ENCODE data around the gene CLEC14A.

Gene CLEC14A

DNA sequence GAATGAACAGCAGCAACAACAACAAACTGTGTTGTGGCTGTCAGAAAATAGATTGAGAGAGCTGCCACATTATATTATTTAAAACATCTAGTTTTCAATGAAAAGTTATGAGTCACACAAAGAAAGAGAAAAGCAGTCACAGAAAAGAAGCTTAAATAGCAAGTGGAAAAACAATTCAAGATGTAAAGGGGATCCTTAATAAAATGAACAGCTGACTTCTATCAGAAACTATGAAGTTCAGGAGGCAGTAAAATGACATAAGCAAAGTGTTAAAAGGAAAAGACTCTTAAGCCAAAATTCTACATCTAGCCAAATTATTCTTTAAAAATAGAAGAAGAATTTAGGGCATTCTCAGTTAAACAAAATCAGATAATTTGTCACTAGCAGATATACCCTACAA, 5.6 kb downstream of the CLEC14A start:
- in situ Hi-C loops (cut with MboI; ENCODE audit: low sequenced_read_pairs), result no loop called here

DNA sequence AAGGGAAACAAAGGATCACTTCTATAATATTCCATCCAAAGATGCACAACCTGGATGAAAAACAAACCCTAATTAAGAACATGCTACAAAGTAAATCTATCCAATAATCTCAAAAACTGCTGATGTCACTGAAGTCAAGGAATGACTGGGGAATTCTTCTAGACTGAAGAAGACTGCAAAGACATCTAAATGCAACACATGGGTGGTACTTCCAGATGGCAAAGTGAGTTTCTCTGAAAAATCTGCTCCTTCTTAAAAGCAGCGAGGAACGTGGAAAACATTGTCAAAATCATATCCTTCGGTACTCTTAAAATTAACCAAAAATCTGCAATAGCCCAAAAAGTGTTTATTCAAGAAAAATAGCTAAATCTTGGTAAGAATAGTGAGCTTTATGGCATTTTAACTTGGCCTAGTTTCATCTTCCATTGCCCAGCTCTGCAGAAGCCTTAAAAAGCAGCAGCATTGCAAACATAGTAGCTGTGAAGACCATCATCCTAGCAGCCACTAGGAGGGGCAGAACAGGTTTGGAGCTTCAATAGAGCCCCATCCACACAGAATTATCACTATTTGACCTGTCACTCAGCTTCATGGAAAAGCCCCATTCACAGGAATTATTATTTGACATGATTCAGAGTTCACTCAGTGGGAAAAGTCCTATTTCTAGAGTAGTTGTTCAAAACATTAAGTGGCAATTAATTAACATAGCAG, 7.4 kb downstream of the CLEC14A start:
- in situ Hi-C loops (cut with MboI; ENCODE audit: low sequenced_read_pairs), result no loop called here

DNA sequence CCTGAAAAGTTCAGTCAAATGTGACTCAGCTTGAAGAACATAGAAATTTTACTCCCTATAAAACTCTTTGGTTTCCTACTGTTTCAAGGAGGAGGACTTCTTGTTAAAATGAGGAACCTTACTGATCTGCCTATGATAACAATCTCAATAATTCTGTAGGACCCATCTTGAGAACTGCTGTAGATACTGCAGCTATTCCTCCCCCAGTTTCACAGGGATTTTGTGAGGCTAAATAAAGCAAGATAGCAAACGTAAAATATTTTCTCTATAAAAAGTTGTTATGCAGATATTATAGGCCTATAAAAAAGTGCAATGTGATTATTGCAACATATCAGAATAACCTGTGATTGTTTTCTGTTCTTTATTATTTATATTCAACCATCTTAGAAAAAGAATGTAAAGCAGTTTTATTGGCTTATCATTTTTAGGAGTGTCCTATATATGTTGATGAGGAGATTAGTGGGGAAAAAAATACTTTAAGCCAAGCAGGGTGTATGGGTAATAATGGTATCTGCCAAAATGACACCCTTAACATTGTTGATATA, 12.1 kb downstream of the CLEC14A start:
- in situ Hi-C loops (cut with MboI; ENCODE audit: low sequenced_read_pairs), result no loop called here

DNA sequence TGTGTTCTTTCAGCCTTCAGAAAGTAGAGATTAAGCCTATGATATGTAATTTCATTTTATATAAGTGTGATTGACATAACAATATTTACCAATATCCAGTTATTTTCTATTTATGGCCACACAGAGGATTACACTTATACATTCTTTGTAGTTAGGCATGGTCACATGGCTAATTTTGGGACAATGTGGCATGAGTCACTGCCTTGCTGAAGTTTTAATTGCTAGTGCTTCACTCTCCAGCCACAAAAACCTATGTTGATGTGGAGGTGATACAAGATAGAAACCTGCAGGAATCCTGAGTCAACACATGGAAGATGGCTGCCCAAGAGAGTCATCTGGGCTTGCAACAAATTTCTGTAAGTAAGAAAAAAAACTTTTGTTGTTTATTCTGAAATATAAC, 17.0 kb downstream of the CLEC14A start:
- in situ Hi-C loops (cut with MboI; ENCODE audit: low sequenced_read_pairs), result no loop called here

DNA sequence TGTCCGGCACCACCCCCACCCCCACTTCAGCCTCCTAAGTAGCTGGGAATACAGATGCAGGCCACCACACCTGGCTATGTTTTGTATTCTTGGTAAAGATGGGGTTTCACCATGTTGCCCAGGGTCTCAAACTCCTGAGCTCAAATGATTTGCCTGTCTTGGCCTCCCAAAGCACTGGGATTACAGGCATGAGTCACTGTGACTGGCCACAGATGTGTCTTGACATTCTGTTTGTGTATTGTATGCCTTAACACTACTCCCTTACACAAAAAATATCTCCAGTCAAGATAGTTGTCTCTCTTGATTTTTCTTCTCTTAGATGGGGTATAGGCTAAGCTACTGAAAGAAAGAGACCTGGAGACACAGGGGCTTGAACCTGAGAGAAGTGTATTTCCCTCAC, 17.6 kb downstream of the CLEC14A start:
- in situ Hi-C loops (cut with MboI; ENCODE audit: low sequenced_read_pairs), result no loop called here

DNA sequence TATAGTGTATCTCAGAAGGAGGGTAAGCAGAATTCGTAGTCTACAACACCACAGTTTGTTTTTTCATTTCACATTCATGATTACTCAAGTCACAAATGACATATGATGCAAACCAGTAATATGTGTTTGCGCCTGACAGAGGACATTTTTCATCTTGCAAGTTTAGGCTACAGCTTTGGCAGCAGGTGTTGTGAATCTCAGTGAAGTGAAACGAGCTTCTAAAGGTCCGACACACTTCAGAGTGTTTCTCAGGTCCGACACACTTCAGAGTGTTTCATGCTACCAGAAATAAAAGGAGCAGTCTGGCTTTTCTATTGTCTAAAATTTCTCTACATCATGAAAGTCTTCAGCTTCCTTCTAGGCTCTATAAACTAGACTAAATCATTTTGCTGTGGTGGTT, 22.7 kb downstream of the CLEC14A start:
- in situ Hi-C loops (cut with MboI; ENCODE audit: low sequenced_read_pairs), result no loop called here

DNA sequence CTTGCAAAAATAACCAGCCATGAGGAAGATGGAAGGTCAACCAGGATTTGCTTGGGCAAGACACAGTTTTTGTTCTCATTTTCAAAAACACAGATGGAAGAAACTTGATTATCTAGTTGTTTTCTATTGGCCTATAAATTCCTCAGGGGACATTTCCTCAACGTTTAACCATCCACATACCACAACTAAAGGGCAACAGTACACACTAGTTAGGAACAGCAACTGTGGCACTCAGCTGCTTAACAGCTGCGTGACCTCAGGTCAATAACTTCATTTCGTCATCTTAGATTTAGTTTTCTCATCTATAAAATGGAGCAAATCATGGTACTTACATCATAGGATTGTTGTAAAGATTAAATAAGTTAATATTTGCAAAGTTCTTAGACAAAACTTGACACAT, 29.5 kb downstream of the CLEC14A start:
- in situ Hi-C loops (cut with MboI; ENCODE audit: low sequenced_read_pairs), result no loop called here

DNA sequence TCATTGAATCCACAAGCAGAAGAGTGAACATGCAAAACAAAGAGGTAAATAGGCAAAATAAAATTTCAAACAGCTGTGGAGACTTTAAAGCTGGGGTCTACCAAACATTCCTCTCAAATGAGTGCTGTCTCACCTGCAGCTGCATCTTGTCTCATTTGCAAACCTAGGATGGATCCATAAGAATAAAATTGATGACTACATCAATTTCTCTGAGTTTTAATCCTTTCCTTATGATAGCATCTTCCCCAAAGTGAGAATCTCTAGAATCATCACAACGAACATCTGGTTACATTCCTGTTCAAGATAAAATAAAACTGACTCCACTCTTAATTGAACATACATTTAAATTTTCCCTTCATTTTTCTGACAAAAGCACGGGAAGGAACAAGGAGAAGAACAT, 29.9 kb downstream of the CLEC14A start:
- in situ Hi-C loops (cut with MboI; ENCODE audit: low sequenced_read_pairs), result no loop called here

DNA sequence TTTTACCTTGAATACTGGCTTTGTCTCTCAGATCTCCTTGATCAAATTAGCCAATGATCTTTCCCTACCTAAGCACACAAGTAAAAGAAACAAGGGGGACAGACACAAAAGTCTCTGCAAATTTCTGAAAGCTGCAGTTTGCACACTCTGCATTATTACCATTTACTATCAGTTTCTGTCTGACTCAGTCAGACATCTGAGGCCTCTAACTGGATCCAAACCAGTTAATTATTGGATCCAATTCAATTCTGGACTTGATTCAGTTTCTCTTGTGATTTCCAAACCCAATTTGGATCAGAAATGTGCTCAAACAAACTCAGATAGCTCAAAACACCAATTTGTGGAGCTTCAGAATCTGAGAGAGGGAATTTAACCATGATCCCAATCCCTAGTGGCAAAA, 31.6 kb downstream of the CLEC14A start:
- in situ Hi-C loops (cut with MboI; ENCODE audit: low sequenced_read_pairs), result no loop called here

DNA sequence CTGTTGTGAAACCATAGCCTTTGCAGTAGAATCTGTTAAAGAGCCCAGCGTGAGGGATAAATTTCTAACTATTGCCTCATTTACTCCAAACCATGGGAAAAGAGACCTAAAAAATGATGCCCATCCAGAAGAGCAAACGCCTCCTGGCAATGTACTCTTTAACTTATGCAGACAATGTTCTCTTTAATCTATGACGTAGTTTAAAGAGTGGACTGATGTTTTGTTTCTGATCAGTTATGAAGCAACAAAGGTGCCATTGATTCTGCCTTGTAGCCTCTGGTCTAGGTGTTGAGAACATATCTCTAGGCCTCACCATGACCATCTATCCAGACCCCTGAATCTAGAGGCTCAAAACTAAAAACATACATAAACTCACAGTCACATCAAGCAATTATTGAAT, 34.8 kb downstream of the CLEC14A start:
- in situ Hi-C loops (cut with MboI; ENCODE audit: low sequenced_read_pairs), result no loop called here

DNA sequence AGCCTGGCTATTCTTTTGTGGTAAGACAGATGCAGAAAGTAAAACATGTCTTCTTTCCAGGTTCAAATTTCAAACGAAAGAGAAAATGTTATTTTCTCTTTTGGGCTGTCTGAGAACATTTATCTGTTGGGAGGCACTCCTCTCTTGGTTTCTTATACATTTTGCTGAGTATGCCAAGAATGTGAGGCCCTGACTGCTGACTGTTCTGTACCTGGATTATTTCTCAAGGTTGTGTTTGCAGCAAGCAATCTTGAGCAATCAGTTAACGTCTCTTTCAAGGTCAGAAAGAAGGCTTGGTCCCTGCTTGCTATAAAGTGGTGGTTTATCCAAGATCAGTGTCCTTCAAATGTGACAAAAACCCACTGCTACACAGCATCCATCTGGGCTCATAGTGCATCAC, 38.3 kb downstream of the CLEC14A start:
- in situ Hi-C loops (cut with MboI; ENCODE audit: low sequenced_read_pairs), result no loop called here

DNA sequence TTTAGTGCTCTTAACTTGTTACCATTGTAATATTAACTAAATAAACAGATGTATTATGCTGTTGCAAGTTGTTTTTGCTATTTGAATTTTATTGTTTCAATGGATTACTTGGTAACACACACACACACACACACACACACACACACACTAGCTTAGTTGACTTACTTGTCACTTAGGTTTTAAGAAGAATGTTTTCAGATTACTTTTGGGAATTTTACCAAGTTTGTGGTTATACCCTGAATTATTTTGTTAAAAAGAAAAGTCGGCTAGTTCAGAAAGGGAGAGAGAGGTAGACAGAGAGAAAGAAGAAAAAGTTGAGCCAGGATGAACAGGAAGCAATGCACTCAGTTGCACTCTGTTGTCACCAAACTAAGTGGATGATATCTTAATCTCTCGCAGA, 42.9 kb downstream of the CLEC14A start:
- in situ Hi-C loops (cut with MboI; ENCODE audit: low sequenced_read_pairs), result no loop called here

DNA sequence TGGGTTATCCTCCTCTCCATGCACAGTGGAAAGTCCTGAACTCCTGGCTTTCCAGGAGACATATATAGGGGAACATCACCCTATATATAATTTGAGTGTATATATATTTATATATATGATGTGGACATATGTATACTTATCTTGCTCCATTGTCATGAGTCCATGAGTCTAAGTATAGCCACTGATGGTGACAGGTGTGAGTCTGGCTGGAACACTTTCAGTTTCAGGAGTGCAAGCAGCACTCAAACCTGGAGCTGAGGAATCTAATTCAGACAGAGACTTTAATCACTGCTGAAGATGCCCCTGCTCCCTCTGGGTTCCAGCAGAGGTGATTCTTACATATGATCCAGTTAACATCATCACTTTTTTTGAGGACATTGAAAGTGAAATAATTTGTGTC, 43.8 kb downstream of the CLEC14A start:
- in situ Hi-C loops (cut with MboI; ENCODE audit: low sequenced_read_pairs), result no loop called here

DNA sequence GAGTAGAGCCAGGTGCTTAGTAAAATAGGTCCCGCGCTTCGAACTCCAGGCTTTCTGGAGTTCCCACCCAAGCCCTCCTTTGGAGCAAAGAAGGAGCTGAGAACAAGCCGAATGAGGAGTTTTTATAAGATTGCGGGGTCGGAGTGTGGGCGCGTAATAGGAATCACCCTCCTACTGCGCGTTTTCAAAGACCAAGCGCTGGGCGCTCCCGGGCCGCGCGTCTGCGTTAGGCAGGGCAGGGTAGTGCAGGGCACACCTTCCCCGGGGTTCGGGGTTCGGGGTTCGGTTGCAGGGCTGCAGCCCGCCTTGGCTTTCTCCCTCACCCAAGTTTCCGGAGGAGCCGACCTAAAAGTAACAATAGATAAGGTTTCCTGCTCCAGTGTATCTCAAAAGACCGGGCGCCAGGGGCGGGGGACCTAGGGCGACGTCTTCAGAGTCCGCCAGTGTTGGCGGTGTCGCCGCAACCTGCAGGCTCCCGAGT, 44.6 kb downstream of the CLEC14A start:
- in situ Hi-C loops (cut with MboI; ENCODE audit: low sequenced_read_pairs), result no loop called here

DNA sequence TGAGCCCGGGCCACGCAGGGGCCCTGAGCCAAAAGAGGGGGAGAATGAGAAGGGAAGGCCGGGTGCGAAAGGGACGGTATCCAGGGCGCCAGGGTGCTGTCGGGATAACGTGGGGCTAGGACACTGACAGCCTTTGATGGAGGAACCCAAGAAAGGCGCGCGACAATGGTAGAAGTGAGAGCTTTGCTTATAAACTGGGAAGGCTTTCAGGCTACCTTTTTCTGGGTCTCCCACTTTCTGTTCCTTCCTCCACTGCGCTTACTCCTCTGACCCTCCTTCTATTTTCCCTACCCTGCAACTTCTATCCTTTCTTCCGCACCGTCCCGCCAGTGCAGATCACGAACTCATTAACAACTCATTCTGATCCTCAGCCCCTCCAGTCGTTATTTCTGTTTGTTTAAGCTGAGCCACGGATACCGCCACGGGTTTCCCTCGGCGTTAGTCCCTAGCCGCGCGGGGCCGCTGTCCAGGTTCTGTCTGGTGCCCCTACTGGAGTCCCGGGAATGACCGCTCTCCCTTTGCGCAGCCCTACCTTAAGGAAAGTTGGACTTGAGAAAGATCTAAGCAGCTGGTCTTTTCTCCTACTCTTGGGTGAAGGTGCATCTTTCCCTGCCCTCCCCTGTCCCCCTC, 45.2 kb downstream of the CLEC14A start:
- in situ Hi-C loops (cut with MboI; ENCODE audit: low sequenced_read_pairs), result no loop called here

DNA sequence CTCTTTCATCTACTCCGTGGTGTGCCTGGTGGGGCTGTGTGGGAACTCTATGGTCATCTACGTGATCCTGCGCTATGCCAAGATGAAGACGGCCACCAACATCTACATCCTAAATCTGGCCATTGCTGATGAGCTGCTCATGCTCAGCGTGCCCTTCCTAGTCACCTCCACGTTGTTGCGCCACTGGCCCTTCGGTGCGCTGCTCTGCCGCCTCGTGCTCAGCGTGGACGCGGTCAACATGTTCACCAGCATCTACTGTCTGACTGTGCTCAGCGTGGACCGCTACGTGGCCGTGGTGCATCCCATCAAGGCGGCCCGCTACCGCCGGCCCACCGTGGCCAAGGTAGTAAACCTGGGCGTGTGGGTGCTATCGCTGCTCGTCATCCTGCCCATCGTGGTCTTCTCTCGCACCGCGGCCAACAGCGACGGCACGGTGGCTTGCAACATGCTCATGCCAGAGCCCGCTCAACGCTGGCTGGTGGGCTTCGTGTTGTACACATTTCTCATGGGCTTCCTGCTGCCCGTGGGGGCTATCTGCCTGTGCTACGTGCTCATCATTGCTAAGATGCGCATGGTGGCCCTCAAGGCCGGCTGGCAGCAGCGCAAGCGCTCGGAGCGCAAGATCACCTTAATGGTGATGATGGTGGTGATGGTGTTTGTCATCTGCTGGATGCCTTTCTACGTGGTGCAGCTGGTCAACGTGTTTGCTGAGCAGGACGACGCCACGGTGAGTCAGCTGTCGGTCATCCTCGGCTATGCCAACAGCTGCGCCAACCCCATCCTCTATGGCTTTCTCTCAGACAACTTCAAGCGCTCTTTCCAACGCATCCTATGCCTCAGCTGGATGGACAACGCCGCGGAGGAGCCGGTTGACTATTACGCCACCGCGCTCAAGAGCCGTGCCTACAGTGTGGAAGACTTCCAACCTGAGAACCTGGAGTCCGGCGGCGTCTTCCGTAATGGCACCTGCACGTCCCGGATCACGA, 46.0 kb downstream of the CLEC14A start:
- in situ Hi-C loops (cut with MboI; ENCODE audit: low sequenced_read_pairs), result no loop called here

DNA sequence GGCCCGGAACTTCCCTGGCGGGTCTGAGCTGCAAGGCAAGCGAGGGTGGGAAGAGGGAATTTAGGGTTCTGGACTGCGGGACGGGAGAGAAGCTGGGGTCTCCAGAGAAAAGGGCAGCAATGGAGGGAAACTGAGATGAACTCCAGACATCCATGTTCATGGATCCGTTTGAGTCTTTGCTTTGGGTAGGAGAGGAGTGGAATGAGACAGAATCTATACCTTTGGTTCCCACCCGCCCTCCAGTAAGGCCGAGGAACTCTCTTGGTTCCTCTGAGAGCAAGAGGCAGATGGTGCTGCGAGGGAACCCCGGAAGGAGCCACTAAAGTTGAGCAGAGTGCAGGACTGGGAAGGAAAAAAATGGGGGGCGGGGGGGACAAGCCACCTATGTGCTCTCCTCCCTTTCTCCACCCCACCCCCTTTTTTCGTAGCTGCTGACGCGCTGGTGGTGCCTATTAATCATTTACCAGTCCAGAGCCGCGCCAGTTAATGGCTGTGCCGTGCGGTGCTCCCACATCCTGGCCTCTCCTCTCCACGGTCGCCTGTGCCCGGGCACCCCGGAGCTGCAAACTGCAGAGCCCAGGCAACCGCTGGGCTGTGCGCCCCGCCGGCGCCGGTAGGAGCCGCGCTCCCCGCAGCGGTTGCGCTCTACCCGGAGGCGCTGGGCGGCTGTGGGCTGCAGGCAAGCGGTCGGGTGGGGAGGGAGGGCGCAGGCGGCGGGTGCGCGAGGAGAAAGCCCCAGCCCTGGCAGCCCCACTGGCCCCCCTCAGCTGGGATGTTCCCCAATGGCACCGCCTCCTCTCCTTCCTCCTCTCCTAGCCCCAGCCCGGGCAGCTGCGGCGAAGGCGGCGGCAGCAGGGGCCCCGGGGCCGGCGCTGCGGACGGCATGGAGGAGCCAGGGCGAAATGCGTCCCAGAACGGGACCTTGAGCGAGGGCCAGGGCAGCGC, 47.0 kb downstream of the CLEC14A start:
- in situ Hi-C loops (cut with MboI; ENCODE audit: low sequenced_read_pairs), result no loop called here

DNA sequence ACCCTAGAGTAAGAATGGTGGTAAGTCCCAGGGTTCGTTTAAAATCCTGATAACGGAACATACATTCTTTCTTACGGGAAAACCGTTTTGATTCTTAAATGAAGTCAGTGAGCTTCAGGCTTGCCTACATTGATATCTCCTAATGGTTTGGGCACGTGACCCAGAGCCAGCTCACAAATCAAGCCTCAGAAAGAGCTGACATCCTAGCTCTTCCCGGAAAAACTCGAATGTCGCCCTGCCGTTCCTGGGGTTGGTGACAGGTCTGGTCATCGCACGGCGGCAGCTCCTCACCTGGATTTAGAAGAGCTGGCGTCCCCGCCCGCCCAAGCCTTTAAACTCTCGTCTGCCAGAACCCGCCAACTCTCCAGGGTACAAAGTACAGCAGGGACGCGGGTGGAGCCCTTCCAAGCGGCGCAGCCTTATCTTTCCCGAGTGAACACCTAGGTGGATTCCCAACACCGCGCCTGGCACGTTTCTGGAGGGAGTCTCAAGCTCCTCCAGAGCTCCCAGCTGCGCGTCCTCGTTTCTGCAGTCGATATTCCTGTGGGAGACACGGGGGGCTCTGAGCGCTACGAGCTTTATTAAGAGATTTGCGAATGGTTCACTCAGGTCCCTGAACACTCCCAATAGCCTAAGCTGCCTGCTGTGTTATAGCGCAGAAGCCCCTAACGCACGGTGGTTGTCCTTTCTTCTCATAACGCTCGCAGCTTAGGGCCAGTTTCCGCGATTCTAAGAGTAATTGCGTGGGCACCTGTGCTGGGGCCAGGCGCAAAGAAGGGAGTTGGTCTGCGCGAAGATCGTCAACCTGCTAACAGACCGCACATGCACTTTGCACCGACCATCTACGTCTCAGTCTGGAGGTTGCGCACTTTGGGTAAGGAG, 47.9 kb downstream of the CLEC14A start, which contains the start of gene SSTR1:
Gene SSTR1 (plus strand): TSS at position 169 of the 882 bp plus-strand sequence. CDS start 1,486 bp downstream, outside the sequence.
- in situ Hi-C loops (cut with MboI; ENCODE audit: low sequenced_read_pairs), result no loop called here

DNA sequence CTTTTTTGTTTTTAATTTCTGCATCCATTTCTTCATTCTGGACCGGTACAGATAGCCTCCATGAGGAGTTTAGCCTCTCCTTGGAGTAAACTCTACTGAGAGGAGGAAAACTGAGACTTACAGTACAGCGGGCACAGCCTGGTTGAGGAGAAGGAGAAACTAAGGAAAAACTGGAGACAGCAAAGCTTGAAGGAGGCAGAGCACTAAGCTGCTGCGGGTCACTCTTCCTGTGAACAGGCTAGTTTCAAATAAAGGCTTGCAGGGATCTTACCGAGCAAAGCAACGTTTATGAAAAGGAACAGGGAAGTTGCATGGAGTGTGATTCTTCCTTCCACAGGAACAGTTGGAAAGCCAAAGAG, 48.5 kb downstream of the CLEC14A start:
- in situ Hi-C loops (cut with MboI; ENCODE audit: low sequenced_read_pairs), result no loop called here
